Neural progenitor cell (in vitro differentiated cells): ENCODE measurements around the gene SLC39A13. TPM values are rescaled to one million over a fixed set of nuclear protein-coding genes. Genes with fewer than 3 reads are reported as not detected.
A peak's percentile ranks its signal among the peaks of the same experiment; 100 is the strongest.
"Not testable (repeated sequence)": the region's sequence is repeated elsewhere in the genome, so short reads cannot be mapped to it uniquely, and the experiment has no call there.

Experiments used
- DNase-seq: peaks from one replicate; pipeline ENCODE4 v3.0.0-alpha.2; 2016; ENCODE audit warnings: low spot score
- H2AFZ ChIP-seq: fragments of 200-600 bp; sonication (generic); replicated peaks from 2 replicates; pipeline ENCODE4 v1.6.1; 2016; ENCODE audit warnings: antibody characterized with exemption
- H3F3A ChIP-seq: fragments of 200-600 bp; sonication (generic); 2 replicates; pipeline ENCODE4 v1.6.1; 2016; ENCODE audit warnings: antibody characterized with exemption, low read depth
- H3K27ac ChIP-seq: fragments of 200-600 bp; sonication (generic); 2 replicates; pipeline ENCODE4 v1.5.1; 2016; ENCODE audit warnings: mild to moderate bottlenecking
- H3K27me3 ChIP-seq: fragments of 200-600 bp; sonication (generic); 2 replicates; pipeline ENCODE4 v1.6.1; 2016; ENCODE audit warnings: mild to moderate bottlenecking, moderate library complexity
- H3K36me3 ChIP-seq: fragments of 200-600 bp; sonication (generic); 2 replicates; pipeline ENCODE4 v1.5.1; 2016
- H3K4me1 ChIP-seq: fragments of 200-600 bp; sonication (generic); 2 replicates; pipeline ENCODE4 v1.6.1; 2016; ENCODE audit warnings: mixed run types
- H3K4me2 ChIP-seq: fragments of 200-600 bp; sonication (generic); 2 replicates; pipeline ENCODE4 v1.6.1; 2016
- H3K4me3 ChIP-seq: fragments of 200-600 bp; sonication (generic); 2 replicates; pipeline ENCODE4 v1.5.1; 2016
- H3K79me2 ChIP-seq: fragments of 200-600 bp; sonication (generic); 2 replicates; pipeline ENCODE4 v1.6.1; 2016; ENCODE audit warnings: low read depth
- H3K9ac ChIP-seq: fragments of 200-600 bp; sonication (generic); 2 replicates; pipeline ENCODE4 v1.6.1; 2016
- H3K9me3 ChIP-seq: fragments of 200-600 bp; sonication (generic); 2 replicates; pipeline ENCODE4 v1.5.1; 2016; ENCODE audit warnings: low read depth
- H4K20me1 ChIP-seq: fragments of 200-600 bp; sonication (generic); 2 replicates; pipeline ENCODE4 v1.6.1; 2016; ENCODE audit warnings: low read depth
- H3K27ac Mint-ChIP-seq: 3 replicates; pipeline ENCODE4 v1.8.0; 2021; ENCODE audit warnings: mixed read lengths
- H3K27me3 Mint-ChIP-seq: 2 replicates; pipeline ENCODE4 v1.8.0; 2022; ENCODE audit warnings: low read depth, mild to moderate bottlenecking, inconsistent platforms, moderate library complexity, mixed read lengths; ENCODE audit not compliant: insufficient read depth
- H3K36me3 Mint-ChIP-seq: 3 replicates; pipeline ENCODE4 v1.8.0; 2021; ENCODE audit warnings: mixed read lengths
- H3K4me1 Mint-ChIP-seq: 3 replicates; pipeline ENCODE4 v1.8.0; 2021; ENCODE audit warnings: mixed read lengths
- H3K4me3 Mint-ChIP-seq: 3 replicates; pipeline ENCODE4 v1.8.0; 2021; ENCODE audit warnings: mild to moderate bottlenecking, moderate library complexity, mixed read lengths
- H3K9me3 Mint-ChIP-seq: 3 replicates; pipeline ENCODE4 v1.8.0; 2020; ENCODE audit warnings: mixed read lengths
- CTCF ChIP-seq: fragments of 200-600 bp; sonication (generic); IDR thresholded peaks from 2 replicates; pipeline ENCODE4 v1.5.1; 2017; ENCODE audit warnings: antibody characterized with exemption, mild to moderate bottlenecking
- EZH2 ChIP-seq: fragments of 200-600 bp; sonication (generic); IDR thresholded peaks from 2 replicates; pipeline ENCODE4 v1.6.1; 2017; ENCODE audit warnings: antibody characterized with exemption, mild to moderate bottlenecking, moderate library complexity
- EZH2phosphoT487 ChIP-seq: fragments of 200-600 bp; sonication (generic); IDR thresholded peaks from 2 replicates; pipeline ENCODE4 v1.6.1; 2017; ENCODE audit warnings: antibody characterized with exemption
- total RNA-seq: library from RNA; depleted of rRNA; stranded (reverse); fragments of >200 nt; gene quantifications from 2 replicates; pipeline ENCODE4 v1.2.3, GENCODE V29; 2015; ENCODE audit warnings: low replicate concordance

The SLC39A13 gene
- total RNA-seq, 1 donor from 2014 or later = 11.3 TPM

GRCh38 chr11:47454258-47454671, 45.9 kb downstream of the SLC39A13 start:
- H3K27ac ChIP-seq, H3F3A ChIP-seq, H3K4me1 Mint-ChIP-seq, H3K27me3 Mint-ChIP-seq, H3K36me3 Mint-ChIP-seq, H3K4me2 ChIP-seq, H3K4me3 ChIP-seq, H3K4me3 Mint-ChIP-seq, H3K9me3 Mint-ChIP-seq, H3K9ac ChIP-seq, H4K20me1 ChIP-seq, H3K79me2 ChIP-seq, H3K27me3 ChIP-seq, H3K36me3 ChIP-seq, H3K4me1 ChIP-seq, H3K9me3 ChIP-seq: not testable (repeated sequence)
- TF ChIP-seq CTCF = peak; percentile 77
- peak; percentile 83 for DNase-seq
- H2AFZ ChIP-seq = peak overlapping the region; percentile 31
- H3K27ac Mint-ChIP-seq = peak overlapping the region; percentile 28

GRCh38 chr11:47460571-47461235, 52.3 kb downstream of the SLC39A13 start:
- Histone ChIP-seq H3K4me3 (no peak overlapping the region), H3K27ac (no peak overlapping the region), H3K36me3 (no peaks in the 10 kb centered on the region), H3K27me3 (no peaks in the 10 kb centered on the region), H4K20me1 (no peaks in the 10 kb centered on the region), H2AFZ (no peak overlapping the region), H3K79me2 (peaks cover 9% of the 10 kb centered on the region), H3K4me2 (no peak overlapping the region), H3K9me3 (no peaks in the 10 kb centered on the region), H3K9ac (no peak overlapping the region), H3K4me1 (peaks cover 19% of the 10 kb centered on the region), H3F3A (peaks cover 35% of the 10 kb centered on the region)
- no peaks in the 10 kb centered on the region for H3K9me3 Mint-ChIP-seq
- H3K27me3 Mint-ChIP-seq = peaks cover 3% of the 10 kb centered on the region
- peaks cover 11% of the 10 kb centered on the region for H3K4me1 Mint-ChIP-seq
- H3K36me3 Mint-ChIP-seq = peaks cover 7% of the 10 kb centered on the region
- DNase-seq = no peak
- H3K4me3 Mint-ChIP-seq = no peak overlapping the region
- TF ChIP-seq EZH2 (no peak), CTCF (no peak), EZH2phosphoT487 (no peak)
- H3K27ac Mint-ChIP-seq = no peak overlapping the region

DNA sequence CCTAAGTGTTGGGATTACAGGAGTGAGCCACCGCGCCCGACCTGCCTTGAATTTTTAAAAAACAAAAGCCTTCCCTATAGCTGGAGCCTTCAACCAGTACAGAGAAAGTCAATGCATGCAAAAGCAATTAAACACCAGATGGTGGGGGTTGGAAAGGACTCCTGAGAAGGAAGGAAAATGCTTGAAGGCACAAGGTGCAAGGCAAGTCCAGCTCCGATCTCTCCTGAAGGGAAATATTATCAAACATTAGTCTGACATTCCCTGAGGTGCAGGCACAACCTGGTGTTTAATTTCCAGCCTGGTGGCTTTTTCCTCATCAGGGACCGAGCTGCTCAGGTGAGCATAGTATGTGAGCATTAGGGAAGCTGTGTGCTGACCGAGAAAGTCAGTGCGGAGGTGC, 53.5 kb downstream of the SLC39A13 start:
- no peaks in the 10 kb centered on the region for H3K9me3 Mint-ChIP-seq
- no peak for DNase-seq
- Histone ChIP-seq H3K9me3 (no peaks in the 10 kb centered on the region), H3K4me1 (peaks cover 31% of the 10 kb centered on the region), H4K20me1 (peaks cover 1% of the 10 kb centered on the region), H3K4me2 (no peak overlapping the region), H3K4me3 (no peak overlapping the region), H3K36me3 (no peaks in the 10 kb centered on the region), H3K9ac (no peak overlapping the region), H2AFZ (no peak overlapping the region), H3F3A (peaks cover 46% of the 10 kb centered on the region), H3K79me2 (peaks cover 21% of the 10 kb centered on the region), H3K27me3 (no peaks in the 10 kb centered on the region), H3K27ac (peak overlapping the region; percentile 65)
- H3K27ac Mint-ChIP-seq = no peak overlapping the region
- H3K27me3 Mint-ChIP-seq = peaks cover 2% of the 10 kb centered on the region
- peaks cover 10% of the 10 kb centered on the region for H3K36me3 Mint-ChIP-seq
- peaks cover 19% of the 10 kb centered on the region for H3K4me1 Mint-ChIP-seq
- TF ChIP-seq EZH2phosphoT487 (no peak), EZH2 (no peak), CTCF (no peak)
- H3K4me3 Mint-ChIP-seq = no peak overlapping the region
